Body of pancreas (tissue), 4 donors: Measurements from ENCODE around the gene FBXO2. TPM values are rescaled to one million over a fixed set of nuclear protein-coding genes. Genes with fewer than 3 reads are reported as not detected.
A peak's percentile ranks its signal among the peaks of the same experiment; 100 is the strongest.

ENCODE experiments used
- ATAC-seq: fragments of 150-250 bp; one replicate; pipeline ENCODE4 v1.9.1; 2016
- DNase-seq, 4 donors: peaks; one replicate each; pipeline ENCODE4 v3.0.0-alpha.2; 2019
- H3K27ac ChIP-seq, 4 donors: fragments of 200-600 bp; sonication (generic); 1 replicate in 3 of 4; 2 replicates in 1 of 4; pipeline versions ENCODE4 v1.5.1 to v1.6.1; 2016 to 2019; ENCODE audit warnings: mild to moderate bottlenecking in 1 of 4, mixed read lengths in 1 of 4, moderate library complexity in 1 of 4
- H3K27me3 ChIP-seq, 2 donors: fragments of 200-600 bp; sonication (generic); one replicate each; pipeline ENCODE4 v1.6.0; 2016; ENCODE audit warnings: mild to moderate bottlenecking in 1 of 2
- H3K36me3 ChIP-seq, 2 donors: fragments of 200-600 bp; sonication (generic); replicated peaks in 1 of 2; 2 replicates each; pipeline ENCODE4 v1.5.1; 2016; ENCODE audit warnings: low read depth in 2 of 2; ENCODE audit not compliant: insufficient read depth in 1 of 2
- H3K4me1 ChIP-seq: fragments of 200-600 bp; sonication (generic); one replicate; pipeline ENCODE4 v1.6.0; 2016
- H3K4me3 ChIP-seq, 2 donors: fragments of 200-600 bp; sonication (generic); 1 replicate in 1 of 2; 2 replicates in 1 of 2; pipeline ENCODE4 v1.5.1; 2016 to 2019
- H3K9me3 ChIP-seq, 3 donors: fragments of 200-600 bp; sonication (generic); 1 replicate in 2 of 3; 2 replicates in 1 of 3; pipeline ENCODE4 v1.5.1; 2016
- CTCF ChIP-seq, 7 experiments: fragments of 450-650 bp in 4 of 7; fragments of 200-600 bp in 3 of 7; sonication (generic) in 3 of 7; IDR thresholded peaks; one replicate each; pipeline ENCODE4 v1.5.1; 2016 to 2019; ENCODE audit warnings: antibody characterized with exemption in 7 of 7
- POLR2A ChIP-seq, 3 donors: fragments of 450-650 bp; IDR thresholded peaks; one replicate each; pipeline ENCODE4 v1.6.1; 2016; ENCODE audit warnings: antibody characterized with exemption in 3 of 3, mild to moderate bottlenecking in 2 of 3
- WGBS, 2 donors: methylation state at CpG; one replicate each; pipeline ENCODE4 v1.1.5; 2017; 5-methylcytosine and 5-hydroxymethylcytosine counted together
- intact Hi-C: fragments of 100-400 bp; cut with DNase I; formaldehyde crosslinking; loops from one replicate; pipeline ENCODE4 v1.15.1; 2023
- total RNA-seq, 2 donors: library from RNA; depleted of rRNA; stranded (reverse); fragments of >200 nt; gene quantifications; one replicate each; pipeline ENCODE4 v1.1.0, GENCODE V29; 2016

The FBXO2 gene
- total RNA-seq, 2 donors from 2014 or later = 57.4 to 87.4 TPM

GRCh38 chr1:11668516-11668915 is 14.3 kb upstream of the FBXO2 start:
- 88% methylated on average over 11 of the region's 14 CpGs; no CpG with 5 or more reads in 1 of the 2 donors for WGBS, 2 donors
- DNase-seq = no peak
- intact Hi-C loops = no loop called here
- TF ChIP-seq CTCF (IDR thresholded peaks at IDR 0.05) (no peak), POLR2A (IDR thresholded peaks at IDR 0.05) (no peak)
- Histone ChIP-seq H3K9me3 (no peaks in the 10 kb centered on the region), H3K36me3 (peaks cover 0 to 4% of the 10 kb centered on the region in 2 donors), H3K27ac (no peak overlapping the region), H3K27me3 (no peaks in the 10 kb centered on the region), H3K4me3 (no peak overlapping the region), H3K4me1 (peaks cover 9% of the 10 kb centered on the region)
- ATAC-seq = no peak

- ATAC-seq (peak; percentile 50), DNase-seq (peak; percentile 33 to 43 (median 40))
- 2 to 4% methylated on average over 12 to 57 of the region's 66 CpGs for WGBS, 2 donors
- Histone ChIP-seq H3K4me1 (peaks cover 11% of the 10 kb centered on the region), H3K4me3 (peak overlapping the region; percentile 39 to 46), H3K9me3 (no peaks in the 10 kb centered on the region), H3K27ac (peak overlapping the region; percentile 34 to 90 (median 80)), H3K27me3 (no peaks in the 10 kb centered on the region), H3K36me3 (no peaks in the 10 kb centered on the region)
- TF ChIP-seq POLR2A (IDR thresholded peaks at IDR 0.05) (no peak), CTCF (IDR thresholded peaks at IDR 0.05) (peak in 1 of 7 experiments; percentile 5)
- intact Hi-C loops = no loop called here
These were observed 10.3 kb upstream of the FBXO2 start for GRCh38 chr1:11664336-11665065.

- TF ChIP-seq CTCF (IDR thresholded peaks at IDR 0.05) (no peak), POLR2A (IDR thresholded peaks at IDR 0.05) (no peak)
- no peaks in the 10 kb centered on the region for H3K27me3 ChIP-seq
- no peak for DNase-seq
- H3K36me3 ChIP-seq = no peaks in the 10 kb centered on the region
- peaks cover 6% of the 10 kb centered on the region for H3K4me1 ChIP-seq
- no peak for ATAC-seq
- H3K27ac ChIP-seq = no peak overlapping the region
- WGBS, 2 donors = 93 to 97% methylated on average over 7 to 17 of the region's 17 CpGs
- H3K9me3 ChIP-seq = no peaks in the 10 kb centered on the region
- no peak overlapping the region for H3K4me3 ChIP-seq
- intact Hi-C loops = no loop called here
These were observed 6.9 kb upstream of the FBXO2 start for GRCh38 chr1:11661103-11661502.

- no peaks in the 10 kb centered on the region for H3K27me3 ChIP-seq
- H3K36me3 ChIP-seq = no peaks in the 10 kb centered on the region
- H3K4me3 ChIP-seq = no peak overlapping the region
- intact Hi-C loops = no loop called here
- H3K9me3 ChIP-seq = no peaks in the 10 kb centered on the region
- DNase-seq (no peak), ATAC-seq (no peak)
- H3K4me1 ChIP-seq = peaks cover 17% of the 10 kb centered on the region
- TF ChIP-seq POLR2A (IDR thresholded peaks at IDR 0.05) (no peak), CTCF (IDR thresholded peaks at IDR 0.05) (no peak)
- WGBS, 2 donors = 85 to 92% methylated on average over 4 of the region's 4 CpGs
- H3K27ac ChIP-seq = no peak overlapping the region
These were observed 5.5 kb upstream of the FBXO2 start for GRCh38 chr1:11659748-11660147.

GRCh38 chr1:11658542-11658941 is 4.3 kb upstream of the FBXO2 start:
- Histone ChIP-seq H3K4me1 (peaks cover 19% of the 10 kb centered on the region), H3K27me3 (no peaks in the 10 kb centered on the region), H3K27ac (no peak overlapping the region), H3K36me3 (no peaks in the 10 kb centered on the region), H3K4me3 (no peak overlapping the region), H3K9me3 (no peaks in the 10 kb centered on the region)
- TF ChIP-seq CTCF (IDR thresholded peaks at IDR 0.05) (no peak), POLR2A (IDR thresholded peaks at IDR 0.05) (no peak)
- intact Hi-C loops = no loop called here
- WGBS, 2 donors = 75 to 79% methylated on average over 13 to 20 of the region's 23 CpGs
- no peak for ATAC-seq
- no peak for DNase-seq
